HCT116 (cell line): ENCODE measurements around the gene GPAT3. TPM values are rescaled to one million over a fixed set of nuclear protein-coding genes. Genes with fewer than 3 reads are reported as not detected.

Experiments
- ATAC-seq: fragments of 200-7000 bp; cut with Tn5 transposase; 2 replicates; pipeline ENCODE4 v1.9.1; 2020; ENCODE audit warnings: mild to moderate bottlenecking, moderate library complexity
- BruUV-seq: library from RNA; stranded (reverse); fragments of 400-500 nt; replicated peaks from 2 replicates; lab custom pipeline; 2021; lab: Mats Ljungman, UMichigan
- CTCF ChIA-PET: fragments of 300-600 bp; sonication (Branson Sonifier 250); formaldehyde crosslinking; loops from one replicate; lab custom pipeline; 2021; ENCODE audit warnings: antibody characterized with exemption; lab: Charles Lee
- POLR2A ChIA-PET: fragments of 300-600, 350-600 bp; sonication (Branson Sonifier 250); formaldehyde crosslinking; loops from one replicate; lab custom pipeline; 2021; ENCODE audit warnings: antibody characterized with exemption; lab: Charles Lee
- RAD21 ChIA-PET, 2 experiments: fragments of 300-600 bp; sonication (Branson Sonifier 250); formaldehyde crosslinking; loops; one replicate each; lab custom pipeline; 2023; ENCODE audit warnings: low total read pairs in 2 of 2; ENCODE audit not compliant: uncharacterized antibody in 2 of 2, unreplicated experiment in 2 of 2, low non-redundant PET in 1 of 2; lab: Charles Lee
- DNase-seq: peaks from one replicate; pipeline ENCODE4 v3.0.0-alpha.2; 2010; ENCODE audit warnings: low read depth, low spot score
- H2AFZ ChIP-seq: fragments of 200-600 bp; shearing (Covaris generic), sonication (generic); 2 replicates; pipeline ENCODE4 v1.6.1; 2017; ENCODE audit warnings: low read depth, mixed run types, mixed read lengths, antibody characterized with exemption, low read length; ENCODE audit not compliant: poor library complexity, severe bottlenecking
- H3K27ac ChIP-seq: 2 replicates; pipeline ENCODE4 v1.5.1; 2012; ENCODE audit warnings: low read depth, low read length
- H3K27me3 ChIP-seq: fragments of 200-600 bp; sonication (generic); 2 replicates; pipeline ENCODE4 v1.6.1; 2016; ENCODE audit warnings: mixed run types, low read length, mixed read lengths; ENCODE audit not compliant: insufficient read depth
- H3K36me3 ChIP-seq, 2 experiments: fragments of 200-500 bp in 1 of 2; fragments of 200-600 bp in 1 of 2; sonication (Bioruptor generic) in 1 of 2; sonication (generic) in 1 of 2; 2 replicates each; pipeline versions ENCODE4 v1.5.1 to v1.6.1; 2014 to 2016; ENCODE audit warnings: low read length in 2 of 2, inconsistent platforms in 1 of 2, mixed read lengths in 1 of 2, mixed run types in 1 of 2; ENCODE audit not compliant: insufficient read depth in 2 of 2, control insufficient read depth in 1 of 2
- H3K4me1 ChIP-seq, 2 experiments: fragments of 200-600 bp in 1 of 2; sonication (generic) in 1 of 2; 2 replicates each; pipeline versions ENCODE4 v1.5.1 to v1.6.1; 2012 to 2017; ENCODE audit warnings: low read length in 2 of 2, inconsistent platforms in 1 of 2, mild to moderate bottlenecking in 1 of 2, mixed read lengths in 1 of 2, mixed run types in 1 of 2, moderate library complexity in 1 of 2; ENCODE audit not compliant: insufficient read depth in 2 of 2, control insufficient read depth in 1 of 2
- H3K4me2 ChIP-seq: fragments of 200-600 bp; sonication (generic); 2 replicates; pipeline ENCODE4 v1.6.1; 2017; ENCODE audit warnings: mixed run types, low read length, mixed read lengths
- H3K4me3 ChIP-seq, 2 experiments: fragments of 200-600 bp in 1 of 2; sonication (generic) in 1 of 2; replicated peaks in 1 of 2; 2 replicates each; pipeline ENCODE4 v1.5.1; 2011 to 2016; ENCODE audit warnings: low read length in 2 of 2, control low read depth in 1 of 2, low read depth in 1 of 2, mild to moderate bottlenecking in 1 of 2, mixed read lengths in 1 of 2, mixed run types in 1 of 2
- H3K79me2 ChIP-seq: fragments of 200-600 bp; sonication (generic); 2 replicates; pipeline ENCODE4 v1.6.1; 2017; ENCODE audit warnings: mild to moderate bottlenecking, mixed run types, low read length, moderate library complexity, mixed read lengths; ENCODE audit not compliant: insufficient read depth
- H3K9ac ChIP-seq: fragments of 200-600 bp; sonication (generic); 2 replicates; pipeline ENCODE4 v1.6.1; 2016; ENCODE audit warnings: low read length, mixed read lengths
- H3K9me2 ChIP-seq: fragments of 200-600 bp; sonication (generic), shearing (Covaris generic); 2 replicates; pipeline ENCODE4 v1.6.1; 2017; ENCODE audit warnings: mixed run types, mild to moderate bottlenecking, moderate library complexity; ENCODE audit not compliant: insufficient read depth
- H3K9me3 ChIP-seq, 2 experiments: fragments of 200-500 bp in 1 of 2; fragments of 200-600 bp in 1 of 2; sonication (Bioruptor generic) in 1 of 2; sonication (generic) in 1 of 2; 2 replicates each; pipeline ENCODE4 v1.6.1; 2014 to 2017; ENCODE audit warnings: low read length in 2 of 2, mixed read lengths in 2 of 2, inconsistent platforms in 1 of 2, low read depth in 1 of 2, mild to moderate bottlenecking in 1 of 2, mixed run types in 1 of 2, moderate library complexity in 1 of 2; ENCODE audit not compliant: control insufficient read depth in 1 of 2, insufficient read depth in 1 of 2
- H4K20me1 ChIP-seq: fragments of 200-600 bp; sonication (generic), shearing (Covaris generic); 2 replicates; pipeline ENCODE4 v1.6.1; 2017; ENCODE audit warnings: mixed run types, mild to moderate bottlenecking, moderate library complexity; ENCODE audit not compliant: insufficient read depth
- CEBPB ChIP-seq: IDR thresholded peaks from 2 replicates; pipeline ENCODE4 v1.6.1; 2012; ENCODE audit warnings: low read depth
- EGR1 ChIP-seq: IDR thresholded peaks from 2 replicates; pipeline ENCODE4 v1.6.1; 2012; ENCODE audit warnings: low read depth
- JUND ChIP-seq: IDR thresholded peaks from 2 replicates; pipeline ENCODE4 v1.6.1; 2012
- MAX ChIP-seq: IDR thresholded peaks from 2 replicates; pipeline ENCODE4 v1.6.1; 2012
- POLR2AphosphoS5 ChIP-seq: IDR thresholded peaks from 2 replicates; pipeline ENCODE4 v1.6.1; 2011; ENCODE audit warnings: mild to moderate bottlenecking, low read depth, low read length, moderate library complexity
- REST ChIP-seq: IDR thresholded peaks from 2 replicates; pipeline ENCODE4 v1.6.1; 2012; ENCODE audit warnings: low read depth
- SIN3A ChIP-seq: IDR thresholded peaks from 2 replicates; pipeline ENCODE4 v1.6.1; 2012; ENCODE audit warnings: low read depth
- SRF ChIP-seq: IDR thresholded peaks from 2 replicates; pipeline ENCODE4 v1.6.1; 2012; ENCODE audit warnings: low read depth
- TCF7L2 ChIP-seq: IDR thresholded peaks from 2 replicates; pipeline ENCODE4 v1.7.0; 2011; ENCODE audit warnings: borderline replicate concordance, inconsistent platforms; ENCODE audit not compliant: insufficient read depth, insufficient read length; ENCODE audit errors: extremely low read depth
- ZBTB33 ChIP-seq: IDR thresholded peaks from 2 replicates; pipeline ENCODE4 v1.6.1; 2011; ENCODE audit warnings: mild to moderate bottlenecking, low read length, moderate library complexity; ENCODE audit not compliant: insufficient replicate concordance; ENCODE audit errors: extremely low read depth
- ZFX ChIP-seq: fragments of 450-650 bp; IDR thresholded peaks from 2 replicates; pipeline ENCODE4 v1.6.1; 2017
- ZNF274 ChIP-seq: fragments of 200-500 bp; sonication (Bioruptor generic); IDR thresholded peaks from 2 replicates; pipeline ENCODE4 v1.6.1; 2014; ENCODE audit warnings: mild to moderate bottlenecking, low read depth, low read length, inconsistent platforms
- intact Hi-C: fragments of 100-400 bp; cut with micrococcal nuclease; formaldehyde crosslinking; loops from 2 replicates; pipeline ENCODE4 v1.10.0; 2022
- total RNA-seq: library from RNA; stranded (reverse); gene quantifications from one replicate; pipeline ENCODE4 v1.2.1, GENCODE V29; 2021; ENCODE audit not compliant: unreplicated experiment

Gene GPAT3
- total RNA-seq, 1 experiment from 2014 or later: 36.7 TPM

GRCh38 chr4:83536362-83537272 is 709 bp downstream of the GPAT3 start:
- H3K27me3 ChIP-seq: no peaks in the 10 kb centered on the region
- H3K9me2 ChIP-seq: no peaks in the 10 kb centered on the region
- H3K4me2 ChIP-seq: peak overlapping the region; percentile 93
- H3K4me3 ChIP-seq: peak overlapping the region; percentile 86 to 99
- H3K4me1 ChIP-seq: peaks cover 7 to 34% of the 10 kb centered on the region in 2 experiments
- intact Hi-C loops: no loop called here
- ChIA-PET RAD21 (interaction anchor here in 1 of 2 experiments (0.5 kb wide), 1 partner anchor 1046 kb away, joined by 4 read pairs; no protein-coding TSS in a partner anchor), CTCF (interaction anchor here (1.0 kb wide), 1 partner anchor 11 kb away, joined by 3 read pairs; no protein-coding TSS in a partner anchor), POLR2A (interaction anchor here (0.8 to 2.4 kb wide), 4 partner anchors 9 to 20 kb away, joined by 3 to 11 read pairs (median 4); no protein-coding TSS in a partner anchor)
- H2AFZ ChIP-seq: peak overlapping the region; percentile 70
- peak overlapping the region; percentile 93 for H3K9ac ChIP-seq
- no peaks in the 10 kb centered on the region for H4K20me1 ChIP-seq
- no peaks in the 10 kb centered on the region for H3K9me3 ChIP-seq
- peak; percentile 37 for ATAC-seq
- H3K79me2 ChIP-seq: peaks cover 36% of the 10 kb centered on the region
- H3K36me3 ChIP-seq: no peaks in the 10 kb centered on the region; a peak in 1 of 4 replicates
- 0 out of 2 replicates have a peak, but pooled peaks have one; percentile 5 for TF ChIP-seq SIN3A
- TF ChIP-seq MAX: peak; percentile 19
- TF ChIP-seq TCF7L2: no peak
- no peak for DNase-seq
- peak overlapping the region; percentile 71 for H3K27ac ChIP-seq
- no TSS peak for BruUV-seq

GRCh38 chr4:83542225-83542624 is 6.3 kb downstream of the GPAT3 start:
- H3K9ac ChIP-seq: no peak overlapping the region
- BruUV-seq: no TSS peak
- DNase-seq (no peak), ATAC-seq (no peak)
- H3K27me3 ChIP-seq: no peaks in the 10 kb centered on the region
- no peak overlapping the region for H2AFZ ChIP-seq
- no peaks in the 10 kb centered on the region for H3K9me2 ChIP-seq
- H3K36me3 ChIP-seq: no peaks in the 10 kb centered on the region; a peak in 1 of 4 replicates
- no peaks in the 10 kb centered on the region for H3K9me3 ChIP-seq
- no peak overlapping the region for H3K4me2 ChIP-seq
- ChIA-PET CTCF (no interaction called here), POLR2A (no interaction called here), RAD21 (no interaction called here)
- peaks cover 29% of the 10 kb centered on the region for H3K79me2 ChIP-seq
- peaks cover 7 to 27% of the 10 kb centered on the region in 2 experiments; a peak in 3 of 4 replicates for H3K4me1 ChIP-seq
- no peak overlapping the region for H3K27ac ChIP-seq
- intact Hi-C loops: no loop called here
- no peak overlapping the region for H3K4me3 ChIP-seq
- H4K20me1 ChIP-seq: no peaks in the 10 kb centered on the region
- TF ChIP-seq ZNF274 (no peak), SRF (no peak), JUND (no peak), REST (no peak), ZFX (no peak), CEBPB (no peak), TCF7L2 (no peak), SIN3A (no peak), ZBTB33 (no peak), EGR1 (no peak), POLR2AphosphoS5 (no peak)
